Measurements from ENCODE around the gene ISYNA1.
A peak's percentile ranks its signal among the peaks of the same experiment; 100 is the strongest.
"Not testable (repeated sequence)": the region's sequence is repeated elsewhere in the genome, so short reads cannot be mapped to it uniquely, and the experiment has no call there.

ISYNA1 gene

GRCh38 chr19:18418029-18418482, 19.9 kb downstream of the ISYNA1 start:
- DNase-seq, result no peak

DNA sequence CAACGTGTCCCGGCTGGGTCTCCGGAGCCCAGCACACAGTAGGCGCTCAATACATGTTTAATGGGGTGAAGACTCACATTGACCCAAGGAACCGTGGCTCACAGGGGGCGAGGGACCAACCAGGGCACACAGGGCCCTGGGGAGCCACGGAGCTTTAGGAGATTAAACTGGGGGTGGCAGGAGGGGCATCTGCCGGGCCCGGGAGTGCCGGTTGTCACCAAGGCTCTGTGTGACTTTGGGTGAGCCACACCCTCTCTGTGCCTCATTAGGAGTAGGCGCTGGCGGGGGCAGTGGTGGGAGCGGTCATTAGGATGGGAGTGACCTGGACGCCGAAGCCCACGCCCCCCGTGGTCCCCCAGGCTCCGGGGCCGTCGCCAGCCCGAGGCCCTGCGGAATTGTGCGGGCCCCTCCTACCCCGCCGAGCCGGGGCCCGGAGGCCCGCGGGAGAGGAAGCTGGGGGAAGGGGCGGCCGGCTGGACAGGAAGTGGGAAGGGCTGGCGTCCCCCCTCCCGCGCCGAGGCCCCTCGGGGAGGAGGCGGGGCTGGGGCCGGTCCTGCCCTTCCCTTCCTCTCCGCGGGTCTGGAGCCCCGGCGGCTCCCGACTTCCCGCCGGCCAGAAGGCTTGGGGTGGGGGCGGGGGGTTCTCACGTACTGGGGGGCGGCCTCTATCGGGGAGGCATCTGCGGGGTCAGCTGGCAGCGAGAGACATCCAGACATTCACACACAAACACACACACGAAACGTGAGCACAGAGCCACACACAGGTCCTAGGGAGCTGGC, 20.5 kb downstream of the ISYNA1 start:
- DNase-seq, result peak; percentile 72

DNA sequence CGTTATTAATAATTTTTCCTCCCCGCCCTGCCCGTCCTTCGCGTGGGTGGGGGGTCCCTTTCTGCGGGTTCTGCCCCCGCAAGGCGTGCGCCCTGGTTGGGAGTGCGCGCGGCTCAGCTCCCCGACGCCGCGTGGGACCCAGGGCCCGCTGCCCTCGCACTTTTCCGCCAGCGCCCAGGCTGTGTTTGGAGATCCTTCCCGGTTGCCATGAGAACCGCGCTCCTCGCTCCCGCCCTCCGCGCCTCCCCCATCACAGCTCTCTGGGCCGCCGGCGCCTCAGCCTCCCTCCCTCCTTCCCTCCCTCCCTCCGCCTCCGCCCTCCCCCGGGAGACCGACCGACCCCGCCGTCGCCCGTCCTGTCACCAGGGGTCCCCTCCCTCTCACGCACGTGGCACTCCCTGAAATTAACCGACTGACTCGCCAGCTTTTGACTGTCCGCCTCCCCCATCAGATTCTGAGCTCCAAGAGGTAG, 21.1 kb downstream of the ISYNA1 start:
- DNase-seq, result peak; percentile 68

- no peak for DNase-seq
Observed at GRCh38 chr19:18415178-18415867, 22.6 kb downstream of the ISYNA1 start.

DNA sequence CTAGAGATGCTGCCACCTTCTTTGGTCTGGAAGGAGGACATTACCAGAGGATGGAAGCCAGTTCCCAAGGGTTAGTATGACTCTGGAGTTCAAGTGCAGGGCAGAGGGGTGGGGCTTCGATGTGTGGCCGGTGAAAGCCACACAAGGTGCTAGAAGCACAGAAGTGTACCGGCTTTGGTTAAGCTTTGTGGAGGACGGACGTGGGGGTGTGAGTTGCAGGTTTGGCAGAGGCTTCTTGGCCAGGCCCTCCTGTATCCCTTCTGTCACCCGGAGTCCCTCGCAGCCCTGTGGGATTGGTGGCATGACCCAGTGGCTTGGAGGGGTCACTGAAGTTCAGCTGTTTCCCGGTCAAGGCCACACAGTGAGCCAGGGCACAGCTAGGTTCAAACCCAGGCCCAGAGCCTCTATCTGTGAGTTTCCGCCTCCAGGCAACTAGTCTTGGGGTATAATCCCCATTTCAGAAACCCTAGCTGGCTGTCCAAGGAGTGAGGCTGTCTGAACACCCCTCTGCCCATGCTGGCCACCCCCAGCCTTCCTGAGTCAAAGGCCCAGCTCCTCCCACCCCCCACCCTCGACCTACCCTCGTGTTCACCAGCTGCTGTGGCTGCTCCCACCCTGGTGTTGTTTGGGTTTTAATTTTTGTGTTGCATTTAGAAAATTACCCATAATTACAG, 23.3 kb downstream of the ISYNA1 start:
- no peak for DNase-seq

- no peak for DNase-seq
Observed at GRCh38 chr19:18412610-18413239, 25.2 kb downstream of the ISYNA1 start.

DNA sequence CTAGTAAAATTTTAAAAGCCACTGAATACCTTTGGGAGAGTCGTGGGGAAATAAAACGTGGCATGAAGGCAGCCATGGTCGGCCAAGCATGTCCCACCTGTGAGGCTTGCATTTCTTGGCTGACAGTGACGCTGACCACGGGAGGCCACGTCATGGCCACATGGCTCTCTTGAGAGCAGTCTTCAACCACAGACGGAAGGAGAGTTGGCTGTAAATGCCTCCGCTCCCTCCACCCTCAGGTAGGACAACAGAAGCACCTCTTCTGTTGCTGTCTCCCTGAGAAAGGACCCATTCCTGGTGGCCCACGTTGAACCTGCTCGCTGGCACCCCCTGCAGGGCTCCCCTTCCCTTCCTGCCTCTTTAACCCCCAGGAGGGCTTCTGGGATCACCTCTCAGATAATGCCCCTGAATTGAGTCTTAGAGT, 29.9 kb downstream of the ISYNA1 start:
- no peak for DNase-seq

- DNase-seq, result no peak
Observed at GRCh38 chr19:18406749-18407148, 31.2 kb downstream of the ISYNA1 start.

DNA sequence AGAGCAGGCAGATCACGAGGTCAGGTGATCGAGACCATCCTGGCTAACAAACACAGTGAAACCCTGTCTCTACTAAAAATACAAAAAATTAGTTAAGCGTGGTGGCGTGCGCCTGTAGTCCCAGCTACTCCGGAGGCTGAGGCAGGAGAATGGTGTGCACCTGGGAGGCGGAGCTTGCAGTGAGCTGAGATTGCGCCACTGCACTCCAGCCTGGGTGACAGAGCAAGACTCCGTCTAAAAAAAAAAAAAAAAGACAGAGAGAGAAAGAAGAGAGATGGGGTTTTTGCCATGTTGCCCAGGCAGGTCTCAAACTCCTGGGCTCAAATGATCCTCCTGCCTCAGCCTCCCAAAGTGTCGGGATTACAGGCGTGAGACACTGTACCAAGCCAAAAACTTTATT, 32.2 kb downstream of the ISYNA1 start:
- not testable (repeated sequence) for DNase-seq

DNA sequence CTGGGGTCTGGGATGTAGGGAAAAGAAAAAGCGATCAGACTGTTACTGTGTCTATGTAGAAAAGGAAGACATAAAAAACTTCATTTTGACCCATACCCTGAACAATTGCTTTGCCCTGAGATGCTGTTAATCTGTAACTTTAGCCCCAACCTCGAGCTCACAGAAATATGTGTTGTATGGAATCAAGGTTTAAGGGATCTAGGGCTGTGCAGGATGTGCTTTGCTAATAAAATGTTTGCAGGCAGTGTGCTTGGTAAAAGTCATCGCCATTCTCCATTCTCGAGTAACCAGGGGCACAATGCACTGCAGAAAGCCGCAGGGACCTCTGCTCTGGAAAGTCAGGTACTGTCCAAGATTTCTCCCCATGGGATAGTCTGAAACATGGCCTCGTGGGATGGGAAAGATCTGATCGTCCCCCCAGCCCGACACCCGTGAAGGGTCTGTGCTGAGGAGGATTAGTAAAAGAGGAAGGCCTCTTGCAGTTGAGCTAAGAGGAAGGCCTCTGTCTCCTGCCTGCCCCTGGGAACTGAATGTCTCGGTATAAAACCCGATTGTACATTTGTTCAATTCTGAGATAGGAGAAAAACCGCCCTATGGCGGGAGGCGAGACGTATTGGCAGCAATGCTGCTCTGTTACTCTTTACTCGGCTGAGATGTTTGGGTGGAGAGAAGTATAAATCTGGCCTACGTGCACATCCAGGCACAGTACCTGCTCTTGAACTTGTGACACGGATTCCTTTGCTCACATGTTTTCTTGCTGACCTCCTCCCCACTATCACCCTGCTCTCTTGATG, 35.3 kb downstream of the ISYNA1 start:
- DNase-seq, result not testable (repeated sequence)

GRCh38 chr19:18401580-18402112, 36.3 kb downstream of the ISYNA1 start:
- no peak for DNase-seq

DNA sequence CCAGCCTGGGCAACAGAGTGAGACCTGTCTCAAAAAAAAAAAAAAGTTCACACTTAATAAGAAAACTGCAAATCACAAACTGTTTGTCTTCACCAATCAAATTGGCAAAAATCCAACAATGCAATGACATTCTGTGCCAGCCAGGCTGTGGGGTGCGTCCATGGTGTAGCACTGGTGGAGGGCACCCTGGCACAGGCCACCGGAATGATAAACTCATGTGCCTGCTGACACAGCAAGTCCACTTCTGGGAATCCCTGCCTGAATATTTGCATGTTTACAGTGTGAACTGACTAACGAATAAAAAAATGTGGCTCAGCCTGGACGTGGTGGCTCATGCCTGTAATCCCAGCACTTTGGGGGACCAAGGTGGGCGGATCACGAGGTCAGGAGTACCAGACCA, 38.9 kb downstream of the ISYNA1 start:
- DNase-seq, result no peak

GRCh38 chr19:18397242-18398202, 40.4 kb downstream of the ISYNA1 start, which contains the start of gene LRRC25:
LRRC25 (minus strand) TSS chr19:18397622; CDS start chr19:18396963, 659 bp downstream.
- DNase-seq, result no peak

- DNase-seq, result no peak
Observed at GRCh38 chr19:18396471-18397241, 41.3 kb downstream of the ISYNA1 start.

DNA sequence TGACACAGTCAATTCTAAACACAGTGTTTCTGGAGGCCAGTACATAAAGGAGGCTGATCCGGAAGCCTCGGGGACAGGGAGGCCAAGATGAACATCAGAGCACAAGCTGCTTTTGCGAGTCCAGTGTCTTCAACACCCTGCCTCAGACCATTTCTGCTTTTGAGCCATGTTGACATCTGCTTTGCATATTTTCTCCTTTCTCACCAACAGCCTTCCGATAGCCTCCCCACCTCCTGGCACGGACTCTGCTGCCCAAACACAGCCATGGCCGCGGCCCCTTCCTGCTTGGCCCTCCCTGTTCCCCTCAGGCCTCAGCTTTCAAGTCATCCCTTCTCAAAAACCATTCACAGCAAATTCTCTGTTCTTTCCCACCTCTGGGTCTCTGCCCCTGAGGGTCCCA, 44.1 kb downstream of the ISYNA1 start:
- no peak for DNase-seq

DNA sequence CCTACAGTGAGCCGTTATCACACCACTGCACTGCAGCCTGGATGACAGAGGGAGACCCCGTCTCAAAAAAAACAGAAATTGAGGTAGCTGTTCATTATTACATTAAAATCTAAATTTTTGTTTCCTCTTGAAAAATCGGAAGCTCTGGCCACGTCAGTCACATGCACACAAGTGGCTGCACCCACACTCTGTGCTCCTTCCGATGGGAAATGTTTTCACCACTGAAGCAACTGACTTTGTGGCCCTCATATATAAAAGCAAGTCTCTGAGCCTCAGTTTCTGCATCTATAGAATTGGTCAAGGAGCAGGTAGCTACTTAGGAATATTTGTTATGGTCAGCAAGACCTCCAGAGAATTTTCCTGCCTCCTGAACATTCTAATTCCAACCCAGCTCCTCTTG, 45.0 kb downstream of the ISYNA1 start:
- DNase-seq, result no peak

GRCh38 chr19:18392417-18392816, 45.5 kb downstream of the ISYNA1 start:
- DNase-seq, result no peak

DNA sequence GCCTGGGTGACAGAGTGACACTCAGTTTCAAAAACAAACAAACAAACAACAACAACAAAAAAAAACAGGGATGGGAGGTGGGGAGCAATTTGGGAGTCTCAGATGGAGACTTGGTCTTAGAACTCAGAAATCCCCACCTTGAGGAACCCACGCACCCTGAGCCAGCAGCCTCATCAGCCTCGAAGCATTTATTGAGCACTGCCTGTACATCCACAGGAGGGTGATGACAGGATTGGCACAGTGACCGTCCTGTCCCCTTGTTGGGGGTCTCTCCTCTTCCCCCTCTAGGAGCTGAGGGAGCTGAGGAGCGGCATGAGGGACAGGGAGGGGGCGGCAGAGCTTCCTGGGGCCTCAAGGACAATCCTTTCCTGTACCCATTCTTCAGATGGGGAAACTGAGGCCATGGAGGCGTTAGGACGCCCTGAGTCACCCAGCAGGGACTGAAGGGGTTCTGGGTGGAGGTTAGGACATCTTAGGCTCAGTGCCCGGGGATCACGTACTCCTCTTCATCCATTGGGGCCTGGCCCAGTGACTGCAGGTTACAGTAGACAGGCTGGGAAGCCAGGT, 46.3 kb downstream of the ISYNA1 start:
- DNase-seq, result no peak
